ENCODE data around the gene SLC37A3. TPM values are rescaled to one million over a fixed set of nuclear protein-coding genes. Genes with fewer than 3 reads are reported as not detected.

The SLC37A3 gene
- total and polyA plus RNA-seq, 2 of the 13 experiments (the other 11 are each of a cell fraction or from before 2014, with no cell fraction given), result 21.3 to 27.9 TPM

DNA sequence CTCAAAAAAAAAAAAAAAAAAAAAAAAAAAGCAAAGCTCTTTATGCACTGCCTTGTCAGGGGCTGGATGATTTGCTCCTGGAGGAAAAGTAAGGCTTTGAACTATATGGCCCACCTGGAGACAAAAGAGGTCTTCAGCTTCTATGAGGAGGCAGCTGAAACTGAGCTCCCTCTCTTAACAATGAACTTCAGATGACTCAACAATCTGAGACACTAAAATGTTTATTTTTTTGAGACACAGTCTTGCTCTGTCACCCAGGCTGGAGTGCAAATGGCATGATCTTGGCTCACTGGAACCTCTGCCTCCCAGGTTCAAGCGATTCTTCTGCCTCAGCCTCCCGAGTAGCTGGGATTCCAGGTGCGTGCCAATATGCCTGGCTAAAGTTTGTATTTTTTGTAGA, 42.3 kb upstream of the SLC37A3 start:
- no peak for ATAC-seq
- H3K27ac ChIP-seq (ENCODE audit: extremely low read length, insufficient read depth, low read length), result no peak overlapping the region
- no peaks in the 10 kb centered on the region for H4K20me1 ChIP-seq (ENCODE audit: insufficient read depth, low read length)
- no peak for FAIRE-seq
- DNase-seq (ENCODE audit: low spot score), result no peak
- WGBS (ENCODE audit: low lambda C conversion rate), result 69% methylated on average over 2 of the region's 3 CpGs
- POLR2A ChIA-PET, result no interaction called here
- H3K9me3 ChIP-seq (ENCODE audit: low read length), result no peaks in the 10 kb centered on the region
- no peaks in the 10 kb centered on the region for H3K27me3 ChIP-seq (ENCODE audit: control insufficient read depth in 1 of 2, insufficient read depth in 2 of 2, low read length in 2 of 2)
- H3K79me2 ChIP-seq (ENCODE audit: insufficient read depth, low read length), result no peaks in the 10 kb centered on the region
- BruUV-seq (replicated peaks), result no TSS peak
- no peak overlapping the region for H3K4me2 ChIP-seq (ENCODE audit: low read depth, low read length)
- CTCF ChIA-PET (ENCODE audit: low intra/inter-chr PET ratio, low total read pairs), result no interaction called here
- no peak overlapping the region for H2AFZ ChIP-seq (ENCODE audit: low read length)
- H3K36me3 ChIP-seq (replicated peaks in 1 of 2; ENCODE audit: control insufficient read depth in 1 of 2, insufficient read depth in 2 of 2, low read length in 2 of 2), result no peaks in the 10 kb centered on the region
- H3K4me3 ChIP-seq (replicated peaks in 1 of 3; ENCODE audit: insufficient read depth in 1 of 3, low read depth in 2 of 3, low read length in 3 of 3), result no peak overlapping the region
- TF ChIP-seq FOXM1 (CRISPR knock-in tag; IDR thresholded peaks at IDR 0.05) (no peak), ZNF619 (CRISPR knock-in tag; IDR thresholded peaks at IDR 0.05) (no peak), AGO2 (optimal IDR thresholded peaks at IDR 0.05; ENCODE audit: low read depth, low read length) (no peak), ZNF782 (CRISPR knock-in tag; IDR thresholded peaks at IDR 0.05; ENCODE audit: borderline replicate concordance) (no peak)
- TF ChIP-seq, protein P1, sequence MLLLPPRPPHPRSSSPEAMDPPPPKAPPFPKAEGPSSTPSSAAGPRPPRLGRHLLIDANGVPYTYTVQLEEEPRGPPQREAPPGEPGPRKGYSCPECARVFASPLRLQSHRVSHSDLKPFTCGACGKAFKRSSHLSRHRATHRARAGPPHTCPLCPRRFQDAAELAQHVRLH (CRISPR knock-in tag; IDR thresholded peaks at IDR 0.05; ENCODE audit: borderline replicate concordance, low read depth), result no peak
- TF ChIP-seq, protein P2, sequence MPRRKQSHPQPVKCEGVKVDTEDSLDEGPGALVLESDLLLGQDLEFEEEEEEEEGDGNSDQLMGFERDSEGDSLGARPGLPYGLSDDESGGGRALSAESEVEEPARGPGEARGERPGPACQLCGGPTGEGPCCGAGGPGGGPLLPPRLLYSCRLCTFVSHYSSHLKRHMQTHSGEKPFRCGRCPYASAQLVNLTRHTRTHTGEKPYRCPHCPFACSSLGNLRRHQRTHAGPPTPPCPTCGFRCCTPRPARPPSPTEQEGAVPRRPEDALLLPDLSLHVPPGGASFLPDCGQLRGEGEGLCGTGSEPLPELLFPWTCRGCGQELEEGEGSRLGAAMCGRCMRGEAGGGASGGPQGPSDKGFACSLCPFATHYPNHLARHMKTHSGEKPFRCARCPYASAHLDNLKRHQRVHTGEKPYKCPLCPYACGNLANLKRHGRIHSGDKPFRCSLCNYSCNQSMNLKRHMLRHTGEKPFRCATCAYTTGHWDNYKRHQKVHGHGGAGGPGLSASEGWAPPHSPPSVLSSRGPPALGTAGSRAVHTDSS (CRISPR knock-in tag; conservative IDR thresholded peaks at IDR 0.05), result no peak
- TF ChIP-seq, protein P3, sequence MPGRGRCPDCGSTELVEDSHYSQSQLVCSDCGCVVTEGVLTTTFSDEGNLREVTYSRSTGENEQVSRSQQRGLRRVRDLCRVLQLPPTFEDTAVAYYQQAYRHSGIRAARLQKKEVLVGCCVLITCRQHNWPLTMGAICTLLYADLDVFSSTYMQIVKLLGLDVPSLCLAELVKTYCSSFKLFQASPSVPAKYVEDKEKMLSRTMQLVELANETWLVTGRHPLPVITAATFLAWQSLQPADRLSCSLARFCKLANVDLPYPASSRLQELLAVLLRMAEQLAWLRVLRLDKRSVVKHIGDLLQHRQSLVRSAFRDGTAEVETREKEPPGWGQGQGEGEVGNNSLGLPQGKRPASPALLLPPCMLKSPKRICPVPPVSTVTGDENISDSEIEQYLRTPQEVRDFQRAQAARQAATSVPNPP (CRISPR knock-in tag; IDR thresholded peaks at IDR 0.05), result no peak
- H3K9ac ChIP-seq (ENCODE audit: insufficient read depth, low read depth, low read length), result no peak overlapping the region
- peaks cover 9% of the 10 kb centered on the region for H3K4me1 ChIP-seq (ENCODE audit: insufficient read depth, low read length)
- in situ Hi-C loops (cut with HindIII; ENCODE audit: extremely low pct_ligation_motif_present, low pct_unique_long_range_greater_than_20kb), result no loop called here
- intact Hi-C loops (cut with micrococcal nuclease; ENCODE audit: unreplicated experiment), result no loop called here

Measured in HepG2 (cell line).